Breast epithelium (tissue), 4 donors: ENCODE data around the gene SPHK2. TPM values are rescaled to one million over a fixed set of nuclear protein-coding genes. Genes with fewer than 3 reads are reported as not detected.
"Not testable (repeated sequence)": the region's sequence is repeated elsewhere in the genome, so short reads cannot be mapped to it uniquely, and the experiment has no call there.

Experiments
- DNase-seq, 2 donors: peaks; one replicate each; pipeline ENCODE4 v3.0.0-alpha.2; 2019; ENCODE audit warnings: low spot score in 2 of 2
- H3K27ac ChIP-seq, 2 donors: fragments of 200-600 bp; sonication (generic) in 1 of 2; one replicate each; pipeline ENCODE4 v1.5.1; 2016 to 2019; ENCODE audit warnings: mild to moderate bottlenecking in 1 of 2
- H3K27me3 ChIP-seq, 2 donors: fragments of 200-600 bp; sonication (generic) in 1 of 2; one replicate each; pipeline versions ENCODE4 v1.5.1 to v1.6.0; 2017 to 2019; ENCODE audit warnings: control low read depth in 1 of 2, mild to moderate bottlenecking in 1 of 2
- H3K36me3 ChIP-seq: fragments of 200-600 bp; one replicate; pipeline ENCODE4 v1.5.1; 2019
- H3K4me1 ChIP-seq, 2 donors: fragments of 200-600 bp; sonication (generic); one replicate each; pipeline ENCODE4 v1.5.1; 2016 to 2019; ENCODE audit warnings: control low read depth in 1 of 2
- H3K4me3 ChIP-seq, 3 donors: fragments of 200-600 bp; sonication (generic); 1 replicate in 2 of 3; 2 replicates in 1 of 3; pipeline ENCODE4 v1.5.1; 2016 to 2019; ENCODE audit warnings: mild to moderate bottlenecking in 3 of 3, moderate library complexity in 2 of 3
- H3K9me3 ChIP-seq, 2 donors: fragments of 200-600 bp; sonication (generic) in 1 of 2; one replicate each; pipeline ENCODE4 v1.5.1; 2016 to 2019; ENCODE audit warnings: control low read depth in 1 of 2
- POLR2A ChIP-seq: fragments of 450-650 bp; IDR thresholded peaks from one replicate; pipeline ENCODE4 v1.6.1; 2016; ENCODE audit warnings: antibody characterized with exemption, mild to moderate bottlenecking, moderate library complexity
- POLR2AphosphoS5 ChIP-seq, 3 donors: sonication (generic); formaldehyde crosslinking; IDR thresholded peaks; one replicate each; pipeline ENCODE4 v1.6.1; 2017; ENCODE audit warnings: antibody characterized with exemption in 3 of 3
- intact Hi-C: fragments of 100-400 bp; cut with DNase I; formaldehyde crosslinking; loops from one replicate; pipeline ENCODE4 v1.15.1; 2023; ENCODE audit warnings: low total_unique reads
- total RNA-seq, 3 donors: library from RNA; depleted of rRNA; stranded (reverse); fragments of >200 nt; gene quantifications; one replicate each; pipeline ENCODE4 v1.1.0, GENCODE V29; 2016
- TF ChIP-seq, protein P1 (sequence below), 3 donors: fragments of 450-650 bp; IDR thresholded peaks; one replicate each; pipeline ENCODE4 v1.5.1; 2016 to 2017; ENCODE audit warnings: antibody characterized with exemption in 3 of 3, mild to moderate bottlenecking in 3 of 3, moderate library complexity in 3 of 3

Gene SPHK2
- total RNA-seq, 3 donors from 2014 or later, result 7.4 to 10.8 (median 10.5) TPM

DNA sequence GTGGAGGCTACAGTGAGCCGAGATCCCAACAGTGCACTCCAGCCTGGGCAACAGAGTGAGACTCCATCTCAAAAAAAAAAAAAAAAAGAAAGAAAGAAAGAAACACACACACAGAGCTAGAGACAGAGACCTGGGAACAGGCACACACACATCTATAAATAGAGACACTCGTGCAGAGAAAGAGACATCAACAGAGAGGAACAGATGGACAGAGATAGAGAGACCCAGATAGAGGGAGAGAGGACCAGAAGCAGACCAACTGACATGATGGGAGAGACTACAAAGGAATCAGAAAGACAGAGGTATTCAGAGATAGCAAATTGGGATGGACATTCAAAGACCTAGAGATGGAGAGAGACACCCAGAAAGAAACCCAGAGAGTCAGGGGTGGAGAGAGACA is 28.8 kb downstream of the SPHK2 start:
- Histone ChIP-seq H3K4me3 (no peak overlapping the region), H3K9me3 (no peaks in the 10 kb centered on the region), H3K27ac (no peak overlapping the region), H3K36me3 (no peaks in the 10 kb centered on the region), H3K4me1 (peaks cover 0 to 4% of the 10 kb centered on the region in 2 donors), H3K27me3 (no peaks in the 10 kb centered on the region)
- no peak for DNase-seq
- TF ChIP-seq POLR2AphosphoS5 (IDR thresholded peaks at IDR 0.05) (no peak), POLR2A (no peak)
- TF ChIP-seq, protein P1, sequence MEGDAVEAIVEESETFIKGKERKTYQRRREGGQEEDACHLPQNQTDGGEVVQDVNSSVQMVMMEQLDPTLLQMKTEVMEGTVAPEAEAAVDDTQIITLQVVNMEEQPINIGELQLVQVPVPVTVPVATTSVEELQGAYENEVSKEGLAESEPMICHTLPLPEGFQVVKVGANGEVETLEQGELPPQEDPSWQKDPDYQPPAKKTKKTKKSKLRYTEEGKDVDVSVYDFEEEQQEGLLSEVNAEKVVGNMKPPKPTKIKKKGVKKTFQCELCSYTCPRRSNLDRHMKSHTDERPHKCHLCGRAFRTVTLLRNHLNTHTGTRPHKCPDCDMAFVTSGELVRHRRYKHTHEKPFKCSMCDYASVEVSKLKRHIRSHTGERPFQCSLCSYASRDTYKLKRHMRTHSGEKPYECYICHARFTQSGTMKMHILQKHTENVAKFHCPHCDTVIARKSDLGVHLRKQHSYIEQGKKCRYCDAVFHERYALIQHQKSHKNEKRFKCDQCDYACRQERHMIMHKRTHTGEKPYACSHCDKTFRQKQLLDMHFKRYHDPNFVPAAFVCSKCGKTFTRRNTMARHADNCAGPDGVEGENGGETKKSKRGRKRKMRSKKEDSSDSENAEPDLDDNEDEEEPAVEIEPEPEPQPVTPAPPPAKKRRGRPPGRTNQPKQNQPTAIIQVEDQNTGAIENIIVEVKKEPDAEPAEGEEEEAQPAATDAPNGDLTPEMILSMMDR (IDR thresholded peaks at IDR 0.05), result no peak
- intact Hi-C loops, result no loop called here

DNA sequence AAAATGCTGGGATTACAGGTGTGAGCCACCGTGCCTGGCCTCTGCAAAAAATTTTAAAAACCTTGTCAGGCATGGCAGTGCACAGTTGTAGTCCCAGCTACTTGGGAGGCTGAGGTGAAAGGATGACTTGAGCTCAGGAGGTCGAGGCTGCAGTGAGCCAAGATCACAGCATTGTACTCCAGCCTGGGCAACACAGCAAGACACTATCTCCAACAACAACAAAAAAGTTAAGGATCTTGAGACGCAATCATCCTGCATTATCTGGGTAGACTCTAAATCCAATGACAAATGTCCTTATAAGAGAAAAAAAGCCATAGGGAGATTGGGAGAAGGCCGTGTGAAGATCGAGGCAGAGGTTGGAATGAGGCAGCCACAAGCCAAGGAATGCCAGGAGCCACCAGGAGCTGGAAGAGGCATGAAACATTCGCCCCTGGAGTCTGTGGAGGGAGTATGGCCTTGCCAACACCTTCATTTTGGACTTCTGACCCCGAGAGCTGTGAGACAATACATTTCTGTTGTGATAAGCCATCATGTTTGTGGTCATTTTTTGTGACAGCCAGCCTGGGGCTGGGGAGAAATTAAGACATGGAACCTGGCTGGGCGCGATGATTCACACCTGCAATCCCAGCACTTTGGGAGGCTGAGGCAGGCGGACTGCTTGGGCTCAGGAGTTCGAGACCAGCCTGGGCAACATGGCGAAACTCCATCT is 31.8 kb downstream of the SPHK2 start:
- intact Hi-C loops, result no loop called here
- H3K36me3 ChIP-seq, result no peaks in the 10 kb centered on the region
- H3K27ac ChIP-seq, result no peak overlapping the region
- no peaks in the 10 kb centered on the region for H3K27me3 ChIP-seq
- no peaks in the 10 kb centered on the region for H3K9me3 ChIP-seq
- H3K4me3 ChIP-seq, result no peak overlapping the region
- no peak for DNase-seq
- H3K4me1 ChIP-seq, result no peaks in the 10 kb centered on the region
- TF ChIP-seq POLR2A (no peak), POLR2AphosphoS5 (IDR thresholded peaks at IDR 0.05) (no peak)
- TF ChIP-seq, protein P1 (IDR thresholded peaks at IDR 0.05), result no peak

DNA sequence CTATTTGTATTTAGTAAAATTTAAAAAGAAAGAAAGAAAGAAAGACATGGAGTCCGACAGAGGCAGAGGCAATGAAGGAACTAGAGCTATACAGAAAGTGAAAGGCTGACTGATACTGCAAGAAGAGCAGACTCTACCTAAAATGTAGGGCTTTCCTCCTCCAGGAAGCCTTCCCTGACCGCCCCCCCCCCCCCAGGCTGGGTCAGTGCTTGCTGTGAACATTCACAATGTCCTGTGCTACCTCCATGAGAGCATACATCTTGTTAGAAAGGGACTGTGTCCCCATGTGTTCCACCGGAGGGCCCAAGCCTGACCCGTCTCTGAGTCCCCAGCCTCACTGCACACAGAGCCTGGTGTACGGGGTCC is 32.4 kb downstream of the SPHK2 start:
- Histone ChIP-seq H3K4me3 (no peak overlapping the region), H3K9me3 (no peaks in the 10 kb centered on the region), H3K4me1 (no peaks in the 10 kb centered on the region), H3K36me3 (no peaks in the 10 kb centered on the region), H3K27ac (no peak overlapping the region), H3K27me3 (no peaks in the 10 kb centered on the region)
- TF ChIP-seq POLR2AphosphoS5 (IDR thresholded peaks at IDR 0.05) (no peak), POLR2A (no peak)
- TF ChIP-seq, protein P1 (IDR thresholded peaks at IDR 0.05), result no peak
- intact Hi-C loops, result no loop called here
- no peak for DNase-seq

DNA sequence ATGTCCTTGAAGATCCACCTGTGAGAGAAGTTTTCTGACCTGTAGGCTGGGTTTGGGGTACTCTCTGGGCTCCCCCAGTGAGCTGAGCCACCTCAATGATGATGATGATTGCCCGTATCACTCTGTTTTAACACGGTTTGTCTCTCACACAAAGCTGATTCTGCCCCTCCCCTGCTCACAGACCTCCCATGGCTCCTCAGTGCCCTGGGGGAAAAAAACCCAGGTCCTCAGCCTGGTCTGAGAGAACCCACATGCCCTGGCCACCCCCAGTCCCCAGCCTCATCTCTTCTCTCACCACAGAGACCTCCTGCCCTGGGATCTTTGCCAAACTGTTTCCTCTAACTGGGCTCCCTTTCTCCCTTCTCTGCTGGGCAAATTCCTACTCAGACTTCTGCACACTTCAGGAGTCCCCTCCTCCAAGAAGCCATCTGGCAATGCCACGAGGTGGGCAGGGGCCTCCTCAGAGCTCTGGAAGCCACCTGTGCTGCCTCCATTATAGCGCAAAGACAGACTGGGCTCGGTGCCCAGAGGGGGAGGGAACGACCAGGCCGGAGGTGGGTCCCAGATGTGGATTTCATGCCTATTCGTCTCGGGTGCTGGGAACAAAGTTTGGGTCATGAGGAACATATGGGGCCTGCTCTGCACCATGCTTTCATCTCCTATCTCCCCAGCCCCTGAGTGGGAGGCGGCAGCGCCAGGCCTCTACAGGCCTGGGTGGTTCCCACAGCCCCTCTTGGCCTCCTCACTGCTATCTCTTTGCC is 35.2 kb downstream of the SPHK2 start:
- H3K9me3 ChIP-seq, result no peaks in the 10 kb centered on the region
- H3K4me3 ChIP-seq, result no peak overlapping the region
- H3K36me3 ChIP-seq, result no peaks in the 10 kb centered on the region
- H3K27me3 ChIP-seq, result no peaks in the 10 kb centered on the region
- intact Hi-C loops, result no loop called here
- H3K27ac ChIP-seq, result no peak overlapping the region
- TF ChIP-seq, protein P1 (IDR thresholded peaks at IDR 0.05), result no peak
- no peak for TF ChIP-seq POLR2A
- TF ChIP-seq POLR2AphosphoS5 (IDR thresholded peaks at IDR 0.05), result no peak
- DNase-seq, result no peak
- no peaks in the 10 kb centered on the region for H3K4me1 ChIP-seq

DNA sequence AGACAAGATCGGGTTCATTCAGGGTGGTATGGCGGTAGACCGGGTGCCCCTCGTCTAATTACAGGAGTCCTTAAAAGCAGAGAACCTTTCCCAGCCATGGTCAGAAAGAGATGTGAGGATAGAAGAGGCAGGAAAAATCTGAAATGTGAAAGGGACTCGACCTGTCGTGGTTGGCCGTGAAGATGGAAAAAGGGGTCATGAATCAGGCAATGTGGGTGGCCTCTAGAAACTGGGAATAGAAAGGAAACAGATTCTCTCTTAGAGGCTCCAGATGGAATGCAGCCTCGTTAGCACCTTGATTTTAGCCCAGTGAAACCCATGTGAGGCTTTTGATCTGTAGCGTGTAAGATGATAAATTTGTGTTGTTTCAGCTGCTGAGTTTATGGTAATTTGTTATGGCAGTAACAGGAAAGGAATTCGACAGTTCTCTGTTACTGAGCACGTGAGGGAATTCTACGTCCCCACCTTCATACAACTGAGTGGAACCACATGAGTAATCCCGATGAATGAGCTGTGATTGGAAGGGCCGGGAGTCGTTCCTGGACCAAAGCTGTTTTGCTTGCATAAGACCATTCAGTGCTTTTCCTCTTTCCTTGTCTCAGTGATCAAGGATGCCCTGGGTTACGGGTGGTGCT is 37.7 kb downstream of the SPHK2 start:
- TF ChIP-seq, protein P1 (IDR thresholded peaks at IDR 0.05), result no peak
- TF ChIP-seq POLR2A, result no peak
- no peak for TF ChIP-seq POLR2AphosphoS5 (IDR thresholded peaks at IDR 0.05)
- Histone ChIP-seq H3K36me3 (no peaks in the 10 kb centered on the region), H3K4me1 (no peaks in the 10 kb centered on the region), H3K4me3 (no peak overlapping the region), H3K27me3 (no peaks in the 10 kb centered on the region), H3K27ac (no peak overlapping the region), H3K9me3 (no peaks in the 10 kb centered on the region)
- intact Hi-C loops, result no loop called here
- DNase-seq, result no peak

DNA sequence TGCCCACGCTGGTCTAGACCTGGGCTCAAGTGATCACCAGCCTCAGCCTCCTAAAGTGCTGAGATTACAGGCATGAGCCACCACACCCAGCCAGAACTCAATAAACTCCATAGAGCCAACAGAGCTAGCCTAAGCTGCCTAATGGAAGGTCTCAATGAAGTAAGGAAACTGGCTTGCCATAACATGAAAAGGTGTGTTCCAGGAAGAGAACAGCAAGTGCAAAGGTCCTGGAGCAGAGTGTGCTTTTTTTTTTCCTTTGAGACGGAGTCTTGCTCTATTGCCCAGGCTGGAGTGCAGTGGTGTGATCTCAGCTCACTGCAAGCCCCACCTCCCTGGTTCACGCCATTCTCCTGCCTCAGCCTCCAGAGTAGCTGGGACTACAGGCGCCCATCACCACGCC is 38.5 kb downstream of the SPHK2 start:
- DNase-seq, H3K4me1 ChIP-seq, intact Hi-C loops, H3K9me3 ChIP-seq, H3K27ac ChIP-seq, H3K27me3 ChIP-seq, H3K36me3 ChIP-seq, H3K4me3 ChIP-seq: not testable (repeated sequence)
